Measurements from ENCODE around the gene SERPINF2.
"Not testable (repeated sequence)": the region's sequence is repeated elsewhere in the genome, so short reads cannot be mapped to it uniquely, and the experiment has no call there.

SERPINF2 gene

GRCh38 chr17:1742371-1743087, at the start of gene SERPINF2:
TSS of gene SERPINF2 (plus strand) at chr17:1742871. CDS start at chr17:1744996, 2,125 bp downstream.
- DNase-seq (ENCODE audit: low read depth in 3 of 3, low spot score in 1 of 3) = no peak

GRCh38 chr17:1693339-1693738, 49.3 kb upstream of the SERPINF2 start:
- DNase-seq (ENCODE audit: low read depth in 3 of 3, low spot score in 1 of 3) = no peak

GRCh38 chr17:1695365-1695764, 47.3 kb upstream of the SERPINF2 start:
- no peak for DNase-seq (ENCODE audit: low read depth in 3 of 3, low spot score in 1 of 3)

GRCh38 chr17:1697681-1698080, 45.0 kb upstream of the SERPINF2 start:
- DNase-seq (ENCODE audit: low read depth in 3 of 3, low spot score in 1 of 3) = no peak

- not testable (repeated sequence) for DNase-seq (ENCODE audit: low read depth in 3 of 3, low spot score in 1 of 3)
These were observed 42.8 kb upstream of the SERPINF2 start for GRCh38 chr17:1699891-1700290.

GRCh38 chr17:1703063-1703462, 39.6 kb upstream of the SERPINF2 start:
- DNase-seq (ENCODE audit: low read depth in 3 of 3, low spot score in 1 of 3) = no peak

GRCh38 chr17:1705004-1705403, 37.7 kb upstream of the SERPINF2 start:
- DNase-seq (ENCODE audit: low read depth in 3 of 3, low spot score in 1 of 3) = no peak

GRCh38 chr17:1707107-1707506, 35.6 kb upstream of the SERPINF2 start:
- no peak for DNase-seq (ENCODE audit: low read depth in 3 of 3, low spot score in 1 of 3)

- not testable (repeated sequence) for DNase-seq (ENCODE audit: low read depth in 3 of 3, low spot score in 1 of 3)
These were observed 33.8 kb upstream of the SERPINF2 start for GRCh38 chr17:1708791-1709346.

- no peak for DNase-seq (ENCODE audit: low read depth in 3 of 3, low spot score in 1 of 3)
These were observed 33.2 kb upstream of the SERPINF2 start for GRCh38 chr17:1709403-1709951.

- no peak for DNase-seq (ENCODE audit: low read depth in 3 of 3, low spot score in 1 of 3)
These were observed 32.5 kb upstream of the SERPINF2 start, which contains the start of gene TLCD2 for GRCh38 chr17:1709971-1710806. TSS of gene TLCD2 (minus strand) at chr17:1710377. CDS start at chr17:1710242, 135 bp downstream.

- DNase-seq (ENCODE audit: low read depth in 3 of 3, low spot score in 1 of 3) = no peak
These were observed 31.7 kb upstream of the SERPINF2 start for GRCh38 chr17:1710807-1711553.

- no peak for DNase-seq (ENCODE audit: low read depth in 3 of 3, low spot score in 1 of 3)
These were observed 30.9 kb upstream of the SERPINF2 start for GRCh38 chr17:1711804-1712203.

- DNase-seq (ENCODE audit: low read depth in 3 of 3, low spot score in 1 of 3) = no peak
These were observed 30.4 kb upstream of the SERPINF2 start for GRCh38 chr17:1712271-1712670.

- no peak for DNase-seq (ENCODE audit: low read depth in 3 of 3, low spot score in 1 of 3)
These were observed 29.4 kb upstream of the SERPINF2 start for GRCh38 chr17:1713160-1713877.

GRCh38 chr17:1713878-1714426, 28.7 kb upstream of the SERPINF2 start:
- no peak for DNase-seq (ENCODE audit: low read depth in 3 of 3, low spot score in 1 of 3)

- DNase-seq (ENCODE audit: low read depth in 3 of 3, low spot score in 1 of 3) = no peak
These were observed 28.2 kb upstream of the SERPINF2 start for GRCh38 chr17:1714427-1714979.

GRCh38 chr17:1714980-1715802, 27.5 kb upstream of the SERPINF2 start:
- DNase-seq (ENCODE audit: low read depth in 3 of 3, low spot score in 1 of 3) = no peak

GRCh38 chr17:1715803-1716075, 26.9 kb upstream of the SERPINF2 start:
- no peak for DNase-seq (ENCODE audit: low read depth in 3 of 3, low spot score in 1 of 3)

Measured in stimulated activated CD4-positive, alpha-beta T cell treated with anti-CD3 and anti-CD28 coated beads, TNF-alpha, amount 100 ng/mL, for 1 hour (primary cell).